ENCODE measurements around the gene FGG. TPM values are rescaled to one million over a fixed set of nuclear protein-coding genes. Genes with fewer than 3 reads are reported as not detected.
A peak's percentile ranks its signal among the peaks of the same experiment; 100 is the strongest.

FGG gene
- total and polyA plus RNA-seq, 2 of the 13 experiments (the other 11 are each of a cell fraction or from before 2014, with no cell fraction given) = 1,037 to 2,423 TPM

- TF ChIP-seq ZNF773 (CRISPR knock-in tag; IDR thresholded peaks at IDR 0.05; ENCODE audit: borderline replicate concordance) = no peak
- TF ChIP-seq GLMP (CRISPR knock-in tag; IDR thresholded peaks at IDR 0.05; ENCODE audit: borderline replicate concordance) = no peak
- TF ChIP-seq NONO (IDR thresholded peaks at IDR 0.05) = no peak
- TF ChIP-seq NONO (CRISPR knock-in tag; conservative IDR thresholded peaks at IDR 0.05) = no peak
- no peak for TF ChIP-seq HHEX (CRISPR knock-in tag; IDR thresholded peaks at IDR 0.05)
- no peak for TF ChIP-seq YEATS2 (CRISPR knock-in tag; IDR thresholded peaks at IDR 0.05; ENCODE audit: borderline replicate concordance)
- TF ChIP-seq PRMT3 (CRISPR knock-in tag; IDR thresholded peaks at IDR 0.05; ENCODE audit: borderline replicate concordance, low read depth) = no peak
- TF ChIP-seq ZNF607 (CRISPR knock-in tag; IDR thresholded peaks at IDR 0.05; ENCODE audit: borderline replicate concordance) = no peak
- TF ChIP-seq ZNF362 (CRISPR knock-in tag; IDR thresholded peaks at IDR 0.05; ENCODE audit: borderline replicate concordance) = no peak
- TF ChIP-seq SIX1 (CRISPR knock-in tag; IDR thresholded peaks at IDR 0.05; ENCODE audit: borderline replicate concordance) = no peak
- TF ChIP-seq BCL6 (CRISPR knock-in tag; IDR thresholded peaks at IDR 0.05) = no peak
- TF ChIP-seq ZNF354B (CRISPR knock-in tag; IDR thresholded peaks at IDR 0.05) = no peak
- no peak for TF ChIP-seq DNMT3B (CRISPR knock-in tag; conservative IDR thresholded peaks at IDR 0.05)
- no peak for TF ChIP-seq ZSCAN5A (CRISPR knock-in tag; IDR thresholded peaks at IDR 0.05; ENCODE audit: borderline replicate concordance)
- no peak for TF ChIP-seq ETV6 (CRISPR knock-in tag; conservative IDR thresholded peaks at IDR 0.05)
- TF ChIP-seq HMGA1 (CRISPR knock-in tag; conservative IDR thresholded peaks at IDR 0.05) = no peak
- no peak for TF ChIP-seq ZNF672 (CRISPR knock-in tag; IDR thresholded peaks at IDR 0.05)
- no peak for TF ChIP-seq MEIS2 (CRISPR knock-in tag; IDR thresholded peaks at IDR 0.05)
- TF ChIP-seq THRA (CRISPR knock-in tag; IDR thresholded peaks at IDR 0.05; ENCODE audit: borderline replicate concordance) = no peak
- no peak for TF ChIP-seq IRX3 (CRISPR knock-in tag; IDR thresholded peaks at IDR 0.05; ENCODE audit: borderline replicate concordance, low read depth)
- Histone ChIP-seq H3K9ac (ENCODE audit: insufficient read depth, low read depth, low read length) (no peak overlapping the region), H3K27me3 (ENCODE audit: control insufficient read depth in 1 of 2, insufficient read depth in 2 of 2, low read length in 2 of 2) (no peaks in the 10 kb centered on the region; a peak in 1 of 5 replicates), H3K4me1 (ENCODE audit: insufficient read depth, low read length) (peaks cover 29% of the 10 kb centered on the region), H2AFZ (ENCODE audit: low read length) (peak overlapping the region; percentile 56), H3K79me2 (ENCODE audit: insufficient read depth, low read length) (no peaks in the 10 kb centered on the region), H4K20me1 (ENCODE audit: insufficient read depth, low read length) (no peaks in the 10 kb centered on the region), H3K9me3 (ENCODE audit: low read length) (no peaks in the 10 kb centered on the region), H3K36me3 (replicated peaks in 1 of 2; ENCODE audit: control insufficient read depth in 1 of 2, insufficient read depth in 2 of 2, low read length in 2 of 2) (0 out of 5 replicates have a peak, but pooled peaks cover 0 to 4% of the 10 kb centered on the region in 2 experiments), H3K4me3 (replicated peaks in 1 of 3; ENCODE audit: insufficient read depth in 1 of 3, low read depth in 2 of 3, low read length in 3 of 3) (no peak overlapping the region), H3K4me2 (ENCODE audit: low read depth, low read length) (no peak overlapping the region), H3K27ac (ENCODE audit: extremely low read length, insufficient read depth, low read length) (no peak overlapping the region)
- ATAC-seq = no peak
- POLR2A ChIA-PET = interaction anchor here (1.1 to 1.8 kb wide), 4 partner anchors 13 to 39 kb away, joined by 3 to 5 read pairs (median 4); partner anchors contain the start of gene FGG
- 78% methylated on average over 5 of the region's 5 CpGs for WGBS (ENCODE audit: low lambda C conversion rate)
- intact Hi-C loops (cut with micrococcal nuclease; ENCODE audit: unreplicated experiment) (no loop called here), in situ Hi-C loops (cut with HindIII; ENCODE audit: extremely low pct_ligation_motif_present, low pct_unique_long_range_greater_than_20kb) (no loop called here)
- no peak for DNase-seq (ENCODE audit: low spot score)
- no peak for FAIRE-seq
- BruUV-seq (replicated peaks) = no TSS peak
- CTCF ChIA-PET (ENCODE audit: low intra/inter-chr PET ratio, low total read pairs) = no interaction called here
Measured at GRCh38 chr4:154573190-154573870, 39.1 kb downstream of the FGG start.

Data from HepG2 (cell line).